Measurements from ENCODE around the gene STK40.

The STK40 gene

DNA sequence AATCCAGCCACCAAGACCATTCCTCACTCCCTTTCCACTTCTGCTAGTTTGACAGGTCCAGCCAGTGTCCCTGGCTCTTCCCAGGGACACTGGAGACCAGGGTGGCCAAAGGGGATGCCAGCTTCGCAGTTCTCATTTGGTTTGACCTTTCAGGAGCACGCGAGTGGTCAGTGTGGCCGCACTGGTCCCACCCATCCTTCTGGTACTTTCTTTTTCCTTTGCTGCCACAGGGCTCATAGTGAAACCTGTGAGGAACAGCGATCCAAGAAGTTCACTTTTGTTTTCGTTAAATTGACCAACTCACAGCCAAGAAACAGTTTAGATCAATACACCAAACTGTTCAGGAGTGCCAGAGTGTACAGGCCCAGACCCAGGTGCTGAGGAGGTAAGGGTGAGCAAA lies 47.9 kb downstream of the STK40 start:
- Mint-ChIP-seq H3K4me1 (peaks cover 7% of the 10 kb centered on the region), H3K36me3 (ENCODE audit: low read depth) (peaks cover 7% of the 10 kb centered on the region), H3K4me3 (no peak overlapping the region), H3K27me3 (ENCODE audit: low read depth, poor library complexity) (peaks cover 7% of the 10 kb centered on the region), H3K27ac (peak overlapping the region; percentile 36), H3K9me3 (no peaks in the 10 kb centered on the region)
- no peak for TF ChIP-seq CTCF (IDR thresholded peaks at IDR 0.05)
- no peak for DNase-seq

- DNase-seq: no peak
- Mint-ChIP-seq H3K4me1 (peaks cover 49% of the 10 kb centered on the region), H3K27me3 (ENCODE audit: low read depth, poor library complexity) (peaks cover 17% of the 10 kb centered on the region), H3K4me3 (no peak overlapping the region), H3K27ac (peak overlapping the region; percentile 6), H3K9me3 (no peaks in the 10 kb centered on the region), H3K36me3 (ENCODE audit: low read depth) (peaks cover 4% of the 10 kb centered on the region)
- TF ChIP-seq CTCF (IDR thresholded peaks at IDR 0.05): no peak
Measured at GRCh38 chr1:36330940-36331339, 54.8 kb downstream of the STK40 start.

GRCh38 chr1:36329817-36330216 lies 55.9 kb downstream of the STK40 start:
- peaks cover 4% of the 10 kb centered on the region for H3K36me3 Mint-ChIP-seq (ENCODE audit: low read depth)
- no peak overlapping the region for H3K27ac Mint-ChIP-seq
- peaks cover 17% of the 10 kb centered on the region for H3K27me3 Mint-ChIP-seq (ENCODE audit: low read depth, poor library complexity)

GRCh38 chr1:36328713-36329112 lies 57.0 kb downstream of the STK40 start:
- H3K36me3 Mint-ChIP-seq (ENCODE audit: low read depth): peaks cover 4% of the 10 kb centered on the region
- DNase-seq: no peak
- no peak overlapping the region for H3K4me3 Mint-ChIP-seq
- no peak overlapping the region for H3K27ac Mint-ChIP-seq
- H3K4me1 Mint-ChIP-seq: peaks cover 71% of the 10 kb centered on the region
- H3K27me3 Mint-ChIP-seq (ENCODE audit: low read depth, poor library complexity): peaks cover 17% of the 10 kb centered on the region
- TF ChIP-seq CTCF (IDR thresholded peaks at IDR 0.05): no peak
- no peaks in the 10 kb centered on the region for H3K9me3 Mint-ChIP-seq

More at GRCh38 chr1:36329817-36330216, 55.9 kb downstream of the STK40 start:
- TF ChIP-seq CTCF (IDR thresholded peaks at IDR 0.05): no peak
- DNase-seq: no peak
- Mint-ChIP-seq H3K9me3 (no peaks in the 10 kb centered on the region), H3K4me1 (peaks cover 61% of the 10 kb centered on the region), H3K4me3 (no peak overlapping the region)

GRCh38 chr1:36328088-36328480 lies 57.6 kb downstream of the STK40 start:
- Mint-ChIP-seq H3K4me3 (no peak overlapping the region), H3K9me3 (no peaks in the 10 kb centered on the region), H3K36me3 (ENCODE audit: low read depth) (peaks cover 4% of the 10 kb centered on the region), H3K27me3 (ENCODE audit: low read depth, poor library complexity) (peaks cover 17% of the 10 kb centered on the region), H3K4me1 (peaks cover 71% of the 10 kb centered on the region), H3K27ac (no peak overlapping the region)
- TF ChIP-seq CTCF (IDR thresholded peaks at IDR 0.05): no peak
- no peak for DNase-seq

DNA sequence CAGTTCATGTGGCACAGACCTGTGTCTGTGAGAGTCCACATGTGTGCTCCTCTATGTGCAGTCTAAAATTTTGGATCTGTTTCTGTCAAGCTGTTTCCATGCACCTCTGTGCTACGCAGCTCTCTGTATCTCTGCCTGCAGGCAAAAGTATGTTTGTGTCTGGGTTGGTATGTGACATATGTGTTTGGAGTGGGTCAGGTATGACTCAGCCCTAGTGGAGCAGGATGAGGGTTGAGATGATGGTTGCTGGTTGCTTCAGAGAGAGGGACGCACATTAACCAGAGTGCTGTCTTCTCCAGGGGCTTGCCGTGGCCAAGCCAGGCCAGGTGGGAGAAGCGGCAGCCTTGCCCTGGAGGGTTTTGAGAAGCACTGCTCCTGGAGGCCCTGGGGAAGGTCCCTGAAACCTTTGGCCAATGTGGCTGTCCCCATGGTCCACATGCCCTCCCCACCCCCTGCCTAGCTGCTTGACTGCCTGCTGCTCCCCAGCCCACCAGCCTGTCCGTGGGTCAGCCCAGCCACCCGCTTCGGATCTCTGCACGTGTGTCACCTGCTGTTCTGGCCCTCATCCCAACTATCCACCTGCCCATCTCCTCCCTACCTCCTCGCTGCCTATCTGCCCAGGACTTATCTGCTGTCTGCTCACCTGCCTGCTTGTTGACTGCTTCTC lies 58.2 kb downstream of the STK40 start:
- Mint-ChIP-seq H3K4me3 (no peak overlapping the region), H3K36me3 (ENCODE audit: low read depth) (peaks cover 4% of the 10 kb centered on the region), H3K27ac (no peak overlapping the region), H3K9me3 (no peaks in the 10 kb centered on the region), H3K27me3 (ENCODE audit: low read depth, poor library complexity) (peaks cover 17% of the 10 kb centered on the region), H3K4me1 (peaks cover 71% of the 10 kb centered on the region)
- DNase-seq: no peak
- no peak for TF ChIP-seq CTCF (IDR thresholded peaks at IDR 0.05)

All from nephron progenitor cell (in vitro differentiated cells).